HG03108 (cell line): ENCODE results near the gene CPN1.
"Not testable (repeated sequence)": the region's sequence is repeated elsewhere in the genome, so short reads cannot be mapped to it uniquely, and the experiment has no call there.

Experiments
- ATAC-seq: cut with Tn5 transposase; IDR thresholded peaks from one replicate; pipeline ENCODE4 v1.9.1; 2021; ENCODE audit warnings: moderate library complexity; ENCODE audit not compliant: unreplicated experiment

The CPN1 gene

GRCh38 chr10:100082276-100082675 lies 607 bp upstream of the CPN1 start:
- ATAC-seq: not testable (repeated sequence)

GRCh38 chr10:100076750-100077149 lies 4.9 kb downstream of the CPN1 start:
- ATAC-seq: no peak

GRCh38 chr10:100075426-100076220 lies 6.0 kb downstream of the CPN1 start:
- no peak for ATAC-seq

GRCh38 chr10:100072514-100072913 lies 9.2 kb downstream of the CPN1 start:
- ATAC-seq: no peak

- no peak for ATAC-seq
Measured at GRCh38 chr10:100071529-100071928, 10.1 kb downstream of the CPN1 start.

GRCh38 chr10:100067466-100067865 lies 14.2 kb downstream of the CPN1 start:
- no peak for ATAC-seq

- ATAC-seq: no peak
Measured at GRCh38 chr10:100065084-100065660, 16.5 kb downstream of the CPN1 start.

GRCh38 chr10:100061401-100061800 lies 20.3 kb downstream of the CPN1 start:
- no peak for ATAC-seq

GRCh38 chr10:100057948-100058347 lies 23.7 kb downstream of the CPN1 start:
- ATAC-seq: no peak

- ATAC-seq: no peak
Measured at GRCh38 chr10:100053686-100054460, 27.8 kb downstream of the CPN1 start.

GRCh38 chr10:100046021-100046486 lies 35.6 kb downstream of the CPN1 start:
- ATAC-seq: peak; percentile 56

GRCh38 chr10:100045592-100045991 lies 36.1 kb downstream of the CPN1 start:
- ATAC-seq: no peak

- no peak for ATAC-seq
Measured at GRCh38 chr10:100043796-100044195, 37.9 kb downstream of the CPN1 start.

- no peak for ATAC-seq
Measured at GRCh38 chr10:100043344-100043743, 38.3 kb downstream of the CPN1 start.

GRCh38 chr10:100041306-100042002 lies 40.2 kb downstream of the CPN1 start:
- ATAC-seq: no peak

GRCh38 chr10:100038561-100039071 lies 43.1 kb downstream of the CPN1 start:
- no peak for ATAC-seq

GRCh38 chr10:100037758-100038315 lies 43.8 kb downstream of the CPN1 start:
- no peak for ATAC-seq

- ATAC-seq: no peak
Measured at GRCh38 chr10:100036850-100037249, 44.8 kb downstream of the CPN1 start.

- no peak for ATAC-seq
Measured at GRCh38 chr10:100033766-100034418, 47.8 kb downstream of the CPN1 start.

- ATAC-seq: no peak
Measured at GRCh38 chr10:100027416-100027815, 54.3 kb downstream of the CPN1 start.
